Ishikawa (cell line): ENCODE measurements around the gene VIPR2.

Experiments
- CEBPB ChIP-seq: IDR thresholded peaks from 2 replicates; pipeline ENCODE4 v1.6.1; 2012
- CREB1 ChIP-seq: IDR thresholded peaks from 2 replicates; pipeline ENCODE4 v1.6.1; 2012; ENCODE audit warnings: low read depth
- EGR1 ChIP-seq: IDR thresholded peaks from 2 replicates; pipeline ENCODE4 v1.6.1; 2012
- EP300 ChIP-seq: IDR thresholded peaks from 2 replicates; pipeline ENCODE4 v1.6.1; 2012; ENCODE audit warnings: borderline replicate concordance
- FOXM1 ChIP-seq: IDR thresholded peaks from 2 replicates; pipeline ENCODE4 v1.6.1; 2012; ENCODE audit warnings: low read depth, borderline replicate concordance
- NFIC ChIP-seq: IDR thresholded peaks from 2 replicates; pipeline ENCODE4 v1.6.1; 2012
- RAD21 ChIP-seq: IDR thresholded peaks from 2 replicates; pipeline ENCODE4 v1.6.1; 2012; ENCODE audit warnings: low read depth
- TAF1 ChIP-seq: IDR thresholded peaks from 2 replicates; pipeline ENCODE4 v1.6.1; 2012; ENCODE audit warnings: low read depth, mild to moderate bottlenecking
- TCF12 ChIP-seq: IDR thresholded peaks from 2 replicates; pipeline ENCODE4 v1.6.1; 2012; ENCODE audit warnings: low read depth
- TEAD4 ChIP-seq: IDR thresholded peaks from 2 replicates; pipeline ENCODE4 v1.6.1; 2012
- YY1 ChIP-seq: IDR thresholded peaks from 2 replicates; pipeline ENCODE4 v1.6.1; 2012; ENCODE audit warnings: low read depth
- ZBTB7A ChIP-seq: IDR thresholded peaks from 2 replicates; pipeline ENCODE4 v1.6.1; 2012; ENCODE audit warnings: low read depth
- TF ChIP-seq, protein P1 (sequence below): IDR thresholded peaks from 2 replicates; pipeline ENCODE4 v1.6.1; 2012; ENCODE audit warnings: low read depth, mild to moderate bottlenecking
- TF ChIP-seq, protein P2 (sequence below): IDR thresholded peaks from 2 replicates; pipeline ENCODE4 v1.6.1; 2012
- TF ChIP-seq, protein P3 (sequence below): IDR thresholded peaks from 2 replicates; pipeline ENCODE4 v1.6.1; 2012

Gene VIPR2

DNA sequence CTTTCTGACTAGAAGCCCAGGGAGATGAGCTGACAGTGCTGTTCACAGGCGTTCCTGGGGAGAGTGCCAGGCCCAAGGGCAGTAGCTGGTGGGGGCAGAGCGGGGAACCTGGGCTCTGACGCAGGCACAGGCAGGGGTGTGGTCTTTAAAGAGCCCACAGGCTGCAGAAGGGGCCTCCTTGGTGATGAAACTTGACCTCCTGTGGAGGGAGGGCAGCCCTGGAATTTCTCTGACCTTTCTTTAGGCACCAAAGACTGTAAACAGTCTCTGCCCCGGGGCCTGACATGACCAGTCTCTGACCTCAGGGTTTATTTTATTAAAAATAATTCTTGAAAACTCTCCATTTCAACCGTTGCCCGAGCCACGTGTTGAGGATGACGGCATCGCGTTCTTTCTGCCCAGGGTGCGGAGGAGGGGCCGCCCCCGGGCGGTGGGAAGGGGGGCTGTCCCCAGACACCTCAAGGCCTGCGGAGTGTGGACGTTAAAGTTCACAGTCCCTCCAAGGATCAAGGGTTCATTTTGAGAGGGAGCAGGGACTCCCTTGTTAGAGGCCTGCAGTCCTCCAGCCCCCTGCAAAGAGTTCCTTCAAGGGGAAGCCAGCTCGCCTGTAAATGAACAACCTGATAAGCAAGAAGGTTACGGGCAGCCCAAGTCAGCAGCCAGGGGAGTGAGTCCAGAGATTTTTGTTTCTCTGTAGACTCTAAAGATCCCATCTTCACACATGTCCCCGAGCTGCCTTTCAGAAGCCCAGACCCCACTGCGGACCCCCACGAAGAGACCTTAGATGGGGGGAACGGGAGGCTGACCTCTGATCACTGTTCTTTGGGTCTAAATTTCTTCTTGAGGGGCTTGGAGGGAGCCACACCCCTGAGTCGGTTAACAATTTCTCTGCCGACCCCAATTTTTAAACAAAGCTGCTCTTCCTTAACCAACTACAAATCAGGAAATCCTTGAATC, 128.9 kb downstream of the VIPR2 start:
- TF ChIP-seq EGR1: no peak
- no peak for TF ChIP-seq TCF12
- TF ChIP-seq, protein P1, sequence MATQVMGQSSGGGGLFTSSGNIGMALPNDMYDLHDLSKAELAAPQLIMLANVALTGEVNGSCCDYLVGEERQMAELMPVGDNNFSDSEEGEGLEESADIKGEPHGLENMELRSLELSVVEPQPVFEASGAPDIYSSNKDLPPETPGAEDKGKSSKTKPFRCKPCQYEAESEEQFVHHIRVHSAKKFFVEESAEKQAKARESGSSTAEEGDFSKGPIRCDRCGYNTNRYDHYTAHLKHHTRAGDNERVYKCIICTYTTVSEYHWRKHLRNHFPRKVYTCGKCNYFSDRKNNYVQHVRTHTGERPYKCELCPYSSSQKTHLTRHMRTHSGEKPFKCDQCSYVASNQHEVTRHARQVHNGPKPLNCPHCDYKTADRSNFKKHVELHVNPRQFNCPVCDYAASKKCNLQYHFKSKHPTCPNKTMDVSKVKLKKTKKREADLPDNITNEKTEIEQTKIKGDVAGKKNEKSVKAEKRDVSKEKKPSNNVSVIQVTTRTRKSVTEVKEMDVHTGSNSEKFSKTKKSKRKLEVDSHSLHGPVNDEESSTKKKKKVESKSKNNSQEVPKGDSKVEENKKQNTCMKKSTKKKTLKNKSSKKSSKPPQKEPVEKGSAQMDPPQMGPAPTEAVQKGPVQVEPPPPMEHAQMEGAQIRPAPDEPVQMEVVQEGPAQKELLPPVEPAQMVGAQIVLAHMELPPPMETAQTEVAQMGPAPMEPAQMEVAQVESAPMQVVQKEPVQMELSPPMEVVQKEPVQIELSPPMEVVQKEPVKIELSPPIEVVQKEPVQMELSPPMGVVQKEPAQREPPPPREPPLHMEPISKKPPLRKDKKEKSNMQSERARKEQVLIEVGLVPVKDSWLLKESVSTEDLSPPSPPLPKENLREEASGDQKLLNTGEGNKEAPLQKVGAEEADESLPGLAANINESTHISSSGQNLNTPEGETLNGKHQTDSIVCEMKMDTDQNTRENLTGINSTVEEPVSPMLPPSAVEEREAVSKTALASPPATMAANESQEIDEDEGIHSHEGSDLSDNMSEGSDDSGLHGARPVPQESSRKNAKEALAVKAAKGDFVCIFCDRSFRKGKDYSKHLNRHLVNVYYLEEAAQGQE: no peak
- TF ChIP-seq, protein P2, sequence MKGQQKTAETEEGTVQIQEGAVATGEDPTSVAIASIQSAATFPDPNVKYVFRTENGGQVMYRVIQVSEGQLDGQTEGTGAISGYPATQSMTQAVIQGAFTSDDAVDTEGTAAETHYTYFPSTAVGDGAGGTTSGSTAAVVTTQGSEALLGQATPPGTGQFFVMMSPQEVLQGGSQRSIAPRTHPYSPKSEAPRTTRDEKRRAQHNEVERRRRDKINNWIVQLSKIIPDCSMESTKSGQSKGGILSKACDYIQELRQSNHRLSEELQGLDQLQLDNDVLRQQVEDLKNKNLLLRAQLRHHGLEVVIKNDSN: no peak
- peak; percentile 49 for TF ChIP-seq TEAD4
- TF ChIP-seq EP300: no peak
- no peak for TF ChIP-seq RAD21
- TF ChIP-seq CEBPB: peak; percentile 33; the same call in 1 of the 2 replicates
- no peak for TF ChIP-seq FOXM1

DNA sequence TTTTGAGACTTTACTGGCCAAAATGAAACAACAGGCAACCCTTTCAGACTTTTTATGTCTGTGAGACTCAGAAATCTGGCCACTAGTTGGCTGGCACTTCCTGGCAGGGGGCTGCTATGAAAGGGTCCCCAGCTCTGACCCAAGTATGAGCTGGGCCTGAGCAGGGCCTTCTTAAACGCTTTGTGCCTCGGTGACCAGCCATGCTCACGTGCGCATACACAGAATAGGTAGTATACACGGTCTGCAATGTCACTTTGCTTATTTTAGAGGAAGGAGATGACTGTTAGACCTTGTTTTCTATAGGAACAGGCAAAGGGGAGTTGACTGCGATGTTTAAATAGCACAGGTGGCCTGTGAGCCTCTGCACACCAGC, 129.6 kb downstream of the VIPR2 start:
- TF ChIP-seq FOXM1 (no peak), NFIC (no peak), TCF12 (no peak), CREB1 (no peak), EGR1 (no peak), TEAD4 (no peak), ZBTB7A (no peak), RAD21 (no peak), EP300 (no peak), TAF1 (no peak), CEBPB (no peak), YY1 (no peak)
- TF ChIP-seq, protein P1: no peak
- TF ChIP-seq, protein P2: no peak
- TF ChIP-seq, protein P3, sequence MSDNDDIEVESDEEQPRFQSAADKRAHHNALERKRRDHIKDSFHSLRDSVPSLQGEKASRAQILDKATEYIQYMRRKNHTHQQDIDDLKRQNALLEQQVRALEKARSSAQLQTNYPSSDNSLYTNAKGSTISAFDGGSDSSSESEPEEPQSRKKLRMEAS: no peak

DNA sequence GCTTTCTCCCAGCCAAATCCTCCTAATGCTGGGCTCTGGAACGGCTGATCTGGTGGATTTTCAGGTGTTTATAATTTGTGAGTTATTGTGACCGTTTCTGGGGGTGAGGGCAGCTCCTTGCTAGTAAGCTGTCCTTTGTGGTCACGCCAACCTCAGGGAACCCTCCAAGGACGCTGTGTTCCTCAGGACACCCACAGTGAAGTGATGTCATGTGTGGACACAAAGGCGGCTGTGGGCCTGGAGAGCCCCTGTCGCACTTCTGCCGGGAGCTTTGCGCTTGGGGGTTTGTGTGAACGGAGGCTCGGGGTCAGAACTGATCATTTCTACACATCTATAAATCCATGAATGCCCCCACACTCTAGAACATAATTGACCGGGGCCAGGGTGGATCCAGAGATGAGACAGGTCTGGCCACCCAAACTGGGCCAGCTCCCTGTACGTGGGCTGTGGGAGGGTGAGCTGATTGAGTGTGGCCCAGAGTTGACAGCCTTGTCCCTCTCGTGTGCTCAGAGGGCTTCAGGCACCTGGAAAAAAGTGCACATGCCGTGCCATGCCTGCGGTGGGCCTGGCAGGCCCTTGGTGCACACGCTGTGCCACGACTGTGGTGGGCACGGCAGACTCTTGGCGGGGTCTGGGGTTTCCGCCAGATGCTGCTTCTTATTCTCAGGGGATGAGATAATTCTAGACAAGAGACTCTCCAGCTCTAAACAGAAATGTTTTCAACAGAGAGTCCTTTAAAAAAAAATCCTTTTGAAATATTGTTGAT, 130.2 kb downstream of the VIPR2 start:
- TF ChIP-seq CREB1 (no peak), TEAD4 (no peak), NFIC (no peak), EP300 (no peak), TCF12 (no peak), RAD21 (no peak), YY1 (no peak), ZBTB7A (no peak), TAF1 (no peak), CEBPB (no peak), FOXM1 (no peak)
- TF ChIP-seq, protein P1: no peak
- TF ChIP-seq, protein P2: no peak
